Endothelial cell of umbilical vein (primary cell): Measurements from ENCODE around the gene AP2B1. TPM values are rescaled to one million over a fixed set of nuclear protein-coding genes. Genes with fewer than 3 reads are reported as not detected.

ENCODE experiments used
- BruUV-seq: library from RNA; stranded (reverse); fragments of 400-500 nt; replicated peaks from 2 replicates; lab custom pipeline; 2021; lab: Mats Ljungman, UMichigan
- CTCF ChIA-PET: fragments of 300-600, 350-600 bp; sonication (Branson Sonifier 250); formaldehyde crosslinking; loops from one replicate; lab custom pipeline; 2021; ENCODE audit warnings: antibody characterized with exemption, inconsistent platforms; lab: Charles Lee
- POLR2A ChIA-PET: fragments of 300-600, 350-600 bp; sonication (Branson Sonifier 250); formaldehyde crosslinking; loops from one replicate; lab custom pipeline; 2021; ENCODE audit warnings: antibody characterized with exemption, inconsistent platforms; lab: Charles Lee
- DNase-seq: peaks from one replicate; pipeline ENCODE4 v3.0.0-alpha.2; 2011; ENCODE audit warnings: low read depth, low spot score
- FAIRE-seq: peaks from 2 replicates; lab custom pipeline; 2011; peaks lifted over from hg19 to GRCh38; lab: Jason Lieb, UNC
- H2AFZ ChIP-seq: 2 replicates; pipeline ENCODE4 v1.6.0; 2012; ENCODE audit warnings: low read depth, low read length, control low read depth, inconsistent platforms
- H3K27ac ChIP-seq: 2 replicates; pipeline ENCODE4 v1.5.1; 2011; ENCODE audit warnings: low read depth, mild to moderate bottlenecking, control low read depth, low read length, moderate library complexity; ENCODE audit not compliant: insufficient read depth
- H3K27me3 ChIP-seq, 2 experiments: 2 replicates each; pipeline versions ENCODE4 v1.6.0 to v1.6.1; 2011; ENCODE audit warnings: low read length in 2 of 2, mixed read lengths in 1 of 2; ENCODE audit not compliant: control insufficient read depth in 2 of 2, insufficient read depth in 2 of 2
- H3K36me3 ChIP-seq, 2 experiments: 2 replicates in 1 of 2; 3 replicates in 1 of 2; pipeline ENCODE4 v1.5.1; 2011; ENCODE audit warnings: low read length in 2 of 2, mild to moderate bottlenecking in 1 of 2, moderate library complexity in 1 of 2; ENCODE audit not compliant: control insufficient read depth in 2 of 2, insufficient read depth in 2 of 2; ENCODE audit errors: extremely low read depth in 1 of 2
- H3K4me1 ChIP-seq: 3 replicates; pipeline ENCODE4 v1.5.1; 2011; ENCODE audit warnings: mild to moderate bottlenecking, low read length; ENCODE audit not compliant: control insufficient read depth, insufficient read depth; ENCODE audit errors: extremely low read depth
- H3K4me2 ChIP-seq: 2 replicates; pipeline ENCODE4 v1.6.1; 2011; ENCODE audit warnings: low read length, control low read depth, mixed read lengths; ENCODE audit not compliant: insufficient read depth
- H3K4me3 ChIP-seq, 3 experiments: fragments of 200-600 bp in 1 of 3; sonication (generic), shearing (Covaris generic) in 1 of 3; replicated peaks in 1 of 3; 2 replicates each; pipeline ENCODE4 v1.5.1; 2011 to 2016; ENCODE audit warnings: control low read depth in 3 of 3, low read length in 3 of 3, mild to moderate bottlenecking in 2 of 3, inconsistent platforms in 1 of 3, low read depth in 1 of 3, moderate library complexity in 1 of 3; ENCODE audit not compliant: insufficient read depth in 1 of 3
- H3K79me2 ChIP-seq: 2 replicates; pipeline ENCODE4 v1.6.0; 2012; ENCODE audit warnings: low read length, inconsistent platforms; ENCODE audit not compliant: control insufficient read depth, insufficient read depth
- H3K9ac ChIP-seq: replicated peaks from 2 replicates; pipeline ENCODE3; 2011; ENCODE audit warnings: low read length, control low read depth; ENCODE audit not compliant: insufficient read depth; ENCODE audit errors: extremely low read depth
- H3K9me1 ChIP-seq: replicated peaks from 3 replicates; pipeline ENCODE4 v1.6.0; 2011; ENCODE audit warnings: mild to moderate bottlenecking, low read length; ENCODE audit not compliant: control insufficient read depth, insufficient read depth; ENCODE audit errors: extremely low read depth
- H3K9me3 ChIP-seq: replicated peaks from 2 replicates; pipeline ENCODE4 v1.5.1; 2012; ENCODE audit warnings: low read length, inconsistent platforms; ENCODE audit not compliant: control insufficient read depth, insufficient read depth
- H4K20me1 ChIP-seq: replicated peaks from 2 replicates; pipeline ENCODE3; 2011; ENCODE audit warnings: mild to moderate bottlenecking, low read length; ENCODE audit not compliant: control insufficient read depth, insufficient read depth; ENCODE audit errors: extremely low read depth
- EZH2 ChIP-seq: IDR thresholded peaks from 2 replicates; pipeline ENCODE4 v1.6.1; 2012; ENCODE audit warnings: borderline replicate concordance, low read depth, mild to moderate bottlenecking, moderate library complexity, low read length, inconsistent platforms; ENCODE audit not compliant: severe bottlenecking
- FOS ChIP-seq: IDR thresholded peaks from 2 replicates; pipeline ENCODE4 v1.6.1; 2011; ENCODE audit warnings: mild to moderate bottlenecking, low read length, moderate library complexity, borderline replicate concordance; ENCODE audit not compliant: insufficient read depth
- GATA2 ChIP-seq: IDR thresholded peaks from 2 replicates; pipeline ENCODE4 v1.7.0; 2011; ENCODE audit warnings: low read depth, mild to moderate bottlenecking, moderate library complexity, mixed read lengths, low read length; ENCODE audit not compliant: insufficient read length, insufficient read depth
- JUN ChIP-seq: IDR thresholded peaks from 2 replicates; pipeline ENCODE4 v1.6.1; 2011; ENCODE audit warnings: borderline replicate concordance, low read depth; ENCODE audit not compliant: insufficient read length, insufficient read depth
- MAX ChIP-seq: IDR thresholded peaks from 2 replicates; pipeline ENCODE4 v1.6.1; 2011; ENCODE audit not compliant: insufficient read depth, insufficient read length
- MYC ChIP-seq: IDR thresholded peaks from one replicate; pipeline ENCODE4 v1.6.1; 2011; ENCODE audit warnings: mild to moderate bottlenecking, low read depth, low read length
- POLR2A ChIP-seq: IDR thresholded peaks from 2 replicates; pipeline ENCODE4 v1.6.1; 2012; ENCODE audit warnings: low read depth, mild to moderate bottlenecking, control low read depth, low read length
- POLR2AphosphoS5 ChIP-seq: IDR thresholded peaks from 2 replicates; pipeline ENCODE4 v1.6.1; 2012; ENCODE audit warnings: low read depth, mild to moderate bottlenecking, control low read depth, low read length, moderate library complexity; ENCODE audit not compliant: insufficient read depth
- dilution Hi-C: fragments of 300-500 bp; cut with MboI; formaldehyde crosslinking; loops from one replicate; pipeline ENCODE4 v1.15.0; 2019; ENCODE audit warnings: low sequenced_read_pairs; ENCODE audit not compliant: extremely low pct_ligation_motif_present
- intact Hi-C: fragments of 100-400 bp; cut with micrococcal nuclease; formaldehyde crosslinking; loops from one replicate; pipeline ENCODE4 v1.10.0; 2022
- polyA plus RNA-seq, 4 experiments: library from polyadenylated mRNA; depleted of rRNA in 3 of 4; stranded (reverse) in 3 of 4; unstranded in 1 of 4; fragments of >200 nt; gene quantifications; 2 replicates each; pipeline versions ENCODE4 v1.2.1 to v1.2.3, GENCODE V29; 2011 to 2012; ENCODE audit warnings: missing spikeins in 1 of 4
- total RNA-seq: library from RNA; stranded (reverse); gene quantifications from 2 replicates; pipeline ENCODE4 v1.2.3, GENCODE V29; 2021
- TF ChIP-seq, protein P1 (sequence below), 2 donors: IDR thresholded peaks; 1 replicate in 1 of 2; 2 replicates in 1 of 2; pipeline ENCODE4 v1.5.1; 2011; ENCODE audit warnings: low read length in 2 of 2, mild to moderate bottlenecking in 2 of 2, moderate library complexity in 2 of 2, control low read depth in 1 of 2, inconsistent platforms in 1 of 2, low read depth in 1 of 2; ENCODE audit not compliant: insufficient read depth in 1 of 2; ENCODE audit errors: extremely low read depth in 1 of 2

The AP2B1 gene
- total and polyA plus RNA-seq, 2 donors (not counting 3 experiments of a cell fraction or from before 2014, with no cell fraction given), result 106 to 198 TPM

DNA sequence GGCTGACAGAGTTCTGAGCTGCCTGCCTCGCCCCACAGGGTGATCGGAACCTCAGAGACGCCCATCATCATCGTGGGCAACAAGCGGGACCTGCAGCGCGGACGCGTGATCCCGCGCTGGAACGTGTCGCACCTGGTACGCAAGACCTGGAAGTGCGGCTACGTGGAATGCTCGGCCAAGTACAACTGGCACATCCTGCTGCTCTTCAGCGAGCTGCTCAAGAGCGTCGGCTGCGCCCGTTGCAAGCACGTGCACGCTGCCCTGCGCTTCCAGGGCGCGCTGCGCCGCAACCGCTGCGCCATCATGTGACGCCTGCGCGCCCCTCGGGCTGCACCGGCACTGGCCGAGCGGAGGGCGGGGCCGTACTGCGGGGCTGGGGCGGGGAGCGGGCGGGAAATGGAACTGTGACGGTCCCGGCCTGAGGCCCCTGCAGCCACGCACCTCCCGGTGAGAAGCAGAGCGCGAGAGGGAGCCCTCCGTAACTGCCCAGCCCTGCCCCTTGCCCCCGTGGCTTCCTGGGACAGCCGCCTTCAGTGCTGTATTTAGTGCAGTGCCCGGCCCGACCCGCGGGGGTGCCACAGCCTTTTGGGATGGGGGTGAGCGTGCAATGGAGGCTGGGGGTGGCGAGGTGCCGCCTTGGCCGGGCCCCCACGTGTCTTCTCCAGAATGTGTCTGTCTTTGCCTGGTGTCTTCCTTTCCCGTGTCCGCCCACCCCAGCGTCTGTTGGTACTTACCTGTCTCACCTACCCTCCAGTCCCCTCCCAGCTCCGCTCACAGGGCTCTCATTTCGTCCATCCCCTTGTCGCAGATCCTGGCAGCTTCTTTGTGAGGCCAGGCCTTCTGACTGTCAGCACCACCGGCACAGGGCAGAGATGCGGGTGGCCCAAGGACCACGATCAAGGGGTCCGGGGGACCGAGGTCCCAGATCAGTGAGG, 154.1 kb downstream of the AP2B1 start:
- FAIRE-seq (no peak), DNase-seq (no peak)
- H3K9ac ChIP-seq, result no peak overlapping the region
- no peak overlapping the region for H3K4me3 ChIP-seq
- no peaks in the 10 kb centered on the region for H3K36me3 ChIP-seq
- H3K4me1 ChIP-seq, result no peaks in the 10 kb centered on the region
- no peak overlapping the region for H3K27ac ChIP-seq
- TF ChIP-seq MAX (peak; percentile 19), EZH2 (no peak)
- peaks cover 32 to 37% of the 10 kb centered on the region in 2 experiments for H3K27me3 ChIP-seq
- intact Hi-C loops, result no loop called here
- H3K79me2 ChIP-seq, result no peaks in the 10 kb centered on the region
- no peaks in the 10 kb centered on the region for H3K9me3 ChIP-seq
- CTCF ChIA-PET, result interaction anchor here (1.2 to 2.0 kb wide), 2 partner anchors 8 to 128 kb away, joined by 3 to 7 read pairs; no protein-coding TSS in a partner anchor
- dilution Hi-C loops, result loop anchor here (25.0 kb wide), 1 partner anchor 129 kb away; no protein-coding TSS in a partner anchor
- POLR2A ChIA-PET, result no interaction called here
- no peak overlapping the region for H2AFZ ChIP-seq
- no TSS peak for BruUV-seq
- H3K4me2 ChIP-seq, result no peak overlapping the region
- no peaks in the 10 kb centered on the region for H4K20me1 ChIP-seq
- no peaks in the 10 kb centered on the region for H3K9me1 ChIP-seq

- Histone ChIP-seq H3K79me2 (no peaks in the 10 kb centered on the region), H3K4me3 (no peak overlapping the region), H3K9me1 (no peaks in the 10 kb centered on the region), H4K20me1 (no peaks in the 10 kb centered on the region), H3K27ac (no peak overlapping the region), H3K27me3 (peaks cover 32 to 37% of the 10 kb centered on the region in 2 experiments), H3K9me3 (no peaks in the 10 kb centered on the region), H3K4me2 (no peak overlapping the region), H3K9ac (no peak overlapping the region), H2AFZ (no peak overlapping the region), H3K36me3 (no peaks in the 10 kb centered on the region), H3K4me1 (no peaks in the 10 kb centered on the region)
- BruUV-seq, result no TSS peak
- dilution Hi-C loops (loop anchor here (25.0 kb wide), 1 partner anchor 130 kb away; no protein-coding TSS in a partner anchor), intact Hi-C loops (no loop called here)
- ChIA-PET CTCF (no interaction called here), POLR2A (no interaction called here)
- DNase-seq (no peak), FAIRE-seq (no peak)
- TF ChIP-seq GATA2, result no peak
- TF ChIP-seq, protein P1, sequence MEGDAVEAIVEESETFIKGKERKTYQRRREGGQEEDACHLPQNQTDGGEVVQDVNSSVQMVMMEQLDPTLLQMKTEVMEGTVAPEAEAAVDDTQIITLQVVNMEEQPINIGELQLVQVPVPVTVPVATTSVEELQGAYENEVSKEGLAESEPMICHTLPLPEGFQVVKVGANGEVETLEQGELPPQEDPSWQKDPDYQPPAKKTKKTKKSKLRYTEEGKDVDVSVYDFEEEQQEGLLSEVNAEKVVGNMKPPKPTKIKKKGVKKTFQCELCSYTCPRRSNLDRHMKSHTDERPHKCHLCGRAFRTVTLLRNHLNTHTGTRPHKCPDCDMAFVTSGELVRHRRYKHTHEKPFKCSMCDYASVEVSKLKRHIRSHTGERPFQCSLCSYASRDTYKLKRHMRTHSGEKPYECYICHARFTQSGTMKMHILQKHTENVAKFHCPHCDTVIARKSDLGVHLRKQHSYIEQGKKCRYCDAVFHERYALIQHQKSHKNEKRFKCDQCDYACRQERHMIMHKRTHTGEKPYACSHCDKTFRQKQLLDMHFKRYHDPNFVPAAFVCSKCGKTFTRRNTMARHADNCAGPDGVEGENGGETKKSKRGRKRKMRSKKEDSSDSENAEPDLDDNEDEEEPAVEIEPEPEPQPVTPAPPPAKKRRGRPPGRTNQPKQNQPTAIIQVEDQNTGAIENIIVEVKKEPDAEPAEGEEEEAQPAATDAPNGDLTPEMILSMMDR (IDR thresholded peaks at IDR 0.05; ENCODE audit: extremely low read depth in 1 of 2, insufficient read depth in 1 of 2, low read depth in 1 of 2, low read length in 2 of 2), result no peak
- no peak for TF ChIP-seq FOS
- no peak for TF ChIP-seq MAX
- no peak for TF ChIP-seq POLR2AphosphoS5
- no peak for TF ChIP-seq EZH2
- no peak for TF ChIP-seq MYC
- TF ChIP-seq POLR2A, result no peak
- no peak for TF ChIP-seq JUN
These were observed 155.4 kb downstream of the AP2B1 start for GRCh38 chr17:35742496-35742895.
